ENCODE results near the gene PRR22. TPM values are rescaled to one million over a fixed set of nuclear protein-coding genes. Genes with fewer than 3 reads are reported as not detected.
A peak's percentile ranks its signal among the peaks of the same experiment; 100 is the strongest.

PRR22 gene
- total and polyA plus RNA-seq, 12 donors: 0.28 to 16.7 (median 1.3) TPM; not detected in 1

DNA sequence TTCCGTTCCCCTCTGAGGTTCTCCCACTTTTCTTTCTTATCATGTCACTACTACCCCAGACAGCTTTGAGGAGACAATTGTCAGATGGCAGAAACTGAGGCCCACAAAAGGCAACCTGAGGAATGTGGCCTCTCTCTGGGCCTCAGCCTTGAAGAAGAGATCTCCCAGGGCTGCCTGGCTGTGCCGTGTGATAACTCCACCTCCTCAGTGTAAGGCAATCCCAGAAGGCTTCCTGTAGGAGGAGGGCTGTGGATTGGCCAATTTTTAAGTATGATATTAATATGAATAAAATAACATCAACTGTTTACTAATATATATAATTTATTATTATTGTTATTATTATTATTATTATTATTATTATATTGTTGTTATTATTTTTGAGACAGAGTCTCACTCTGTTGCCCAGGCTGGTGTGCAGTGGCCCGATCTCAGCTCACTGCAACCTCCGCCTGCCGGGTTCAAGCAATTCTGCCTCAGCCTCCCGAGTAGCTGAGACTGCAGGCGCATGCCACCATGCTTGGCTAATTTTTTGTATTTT is 10.9 kb upstream of the PRR22 start:
- H3K4me3 ChIP-seq: no peak overlapping the region
- no peak for DNase-seq
- H3K9me3 ChIP-seq (replicated peaks in 1 of 3): no peaks in the 10 kb centered on the region
- H3K36me3 ChIP-seq (replicated peaks in 1 of 2): no peaks in the 10 kb centered on the region
- no peak overlapping the region for H3K27ac ChIP-seq
- 83 to 88% (median 88%) methylated on average over 7 of the region's 7 CpGs for WGBS, 4 donors
- H3K4me1 ChIP-seq (replicated peaks in 1 of 2): peaks cover 15 to 17% of the 10 kb centered on the region in 2 donors
- no peaks in the 10 kb centered on the region for H3K27me3 ChIP-seq
- TF ChIP-seq POLR2A (IDR thresholded peaks at IDR 0.05): no peak
- TF ChIP-seq, protein P1, sequence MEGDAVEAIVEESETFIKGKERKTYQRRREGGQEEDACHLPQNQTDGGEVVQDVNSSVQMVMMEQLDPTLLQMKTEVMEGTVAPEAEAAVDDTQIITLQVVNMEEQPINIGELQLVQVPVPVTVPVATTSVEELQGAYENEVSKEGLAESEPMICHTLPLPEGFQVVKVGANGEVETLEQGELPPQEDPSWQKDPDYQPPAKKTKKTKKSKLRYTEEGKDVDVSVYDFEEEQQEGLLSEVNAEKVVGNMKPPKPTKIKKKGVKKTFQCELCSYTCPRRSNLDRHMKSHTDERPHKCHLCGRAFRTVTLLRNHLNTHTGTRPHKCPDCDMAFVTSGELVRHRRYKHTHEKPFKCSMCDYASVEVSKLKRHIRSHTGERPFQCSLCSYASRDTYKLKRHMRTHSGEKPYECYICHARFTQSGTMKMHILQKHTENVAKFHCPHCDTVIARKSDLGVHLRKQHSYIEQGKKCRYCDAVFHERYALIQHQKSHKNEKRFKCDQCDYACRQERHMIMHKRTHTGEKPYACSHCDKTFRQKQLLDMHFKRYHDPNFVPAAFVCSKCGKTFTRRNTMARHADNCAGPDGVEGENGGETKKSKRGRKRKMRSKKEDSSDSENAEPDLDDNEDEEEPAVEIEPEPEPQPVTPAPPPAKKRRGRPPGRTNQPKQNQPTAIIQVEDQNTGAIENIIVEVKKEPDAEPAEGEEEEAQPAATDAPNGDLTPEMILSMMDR (IDR thresholded peaks at IDR 0.05): no peak
- intact Hi-C loops (cut with DNase I): no loop called here

DNA sequence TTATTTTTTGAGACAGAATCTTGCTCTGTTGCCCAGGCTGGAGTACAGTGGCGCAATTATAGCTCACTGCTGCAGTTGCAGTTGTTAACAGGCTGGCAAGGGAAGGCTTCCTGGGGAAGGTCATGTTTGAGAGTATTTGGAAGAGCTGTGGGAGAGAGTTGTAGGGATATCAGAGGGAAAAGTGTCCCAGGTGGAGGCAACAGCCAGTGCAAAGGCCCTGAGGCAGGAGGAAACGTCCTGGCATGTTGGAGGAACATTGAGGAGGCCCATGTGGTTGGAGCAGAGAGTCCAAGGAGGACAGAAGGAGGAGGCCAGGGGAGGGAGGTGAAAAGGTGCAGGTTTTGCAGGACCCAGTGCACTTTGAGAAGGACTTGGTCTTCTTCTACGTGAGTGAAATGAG is 8.6 kb upstream of the PRR22 start:
- Histone ChIP-seq H3K36me3 (replicated peaks in 1 of 2) (peaks cover 0 to 19% of the 10 kb centered on the region in 2 donors), H3K27ac (no peak overlapping the region), H3K27me3 (no peaks in the 10 kb centered on the region), H3K9me3 (replicated peaks in 1 of 3) (no peaks in the 10 kb centered on the region), H3K4me3 (no peak overlapping the region), H3K4me1 (replicated peaks in 1 of 2) (peaks cover 6 to 8% of the 10 kb centered on the region in 2 donors)
- 87 to 98% (median 96%) methylated on average over 3 of the region's 3 CpGs for WGBS, 4 donors
- no peak for DNase-seq
- TF ChIP-seq, protein P1 (IDR thresholded peaks at IDR 0.05): no peak
- TF ChIP-seq POLR2A (IDR thresholded peaks at IDR 0.05): no peak
- intact Hi-C loops (cut with DNase I): no loop called here

DNA sequence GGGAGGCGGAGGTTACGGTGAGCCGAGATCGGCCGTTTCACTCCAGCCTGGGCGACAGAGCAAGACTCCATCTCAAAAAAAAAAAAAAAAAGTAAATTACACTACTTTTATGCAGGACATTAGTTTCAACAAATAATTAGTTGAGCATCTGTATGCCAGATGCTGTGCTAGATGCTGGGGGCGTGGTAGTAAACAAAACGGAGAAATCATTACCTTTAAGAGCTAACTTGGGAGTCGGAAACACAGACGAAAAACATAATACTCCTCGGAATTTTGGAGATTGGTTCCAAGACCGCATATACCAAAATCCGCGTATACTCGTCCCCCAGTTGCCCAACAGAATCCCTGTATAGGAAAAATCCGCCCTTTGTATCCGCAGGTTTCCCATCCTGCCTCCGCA is 7.7 kb upstream of the PRR22 start:
- WGBS, 4 donors: 92 to 95% (median 95%) methylated on average over 18 of the region's 18 CpGs
- intact Hi-C loops (cut with DNase I): no loop called here
- H3K36me3 ChIP-seq (replicated peaks in 1 of 2): peaks cover 0 to 28% of the 10 kb centered on the region in 2 donors
- H3K27me3 ChIP-seq: no peaks in the 10 kb centered on the region
- TF ChIP-seq POLR2A (IDR thresholded peaks at IDR 0.05): no peak
- TF ChIP-seq, protein P1 (IDR thresholded peaks at IDR 0.05): no peak
- no peak overlapping the region for H3K4me3 ChIP-seq
- peaks cover 6 to 8% of the 10 kb centered on the region in 2 donors for H3K4me1 ChIP-seq (replicated peaks in 1 of 2)
- H3K27ac ChIP-seq: no peak overlapping the region
- no peaks in the 10 kb centered on the region for H3K9me3 ChIP-seq (replicated peaks in 1 of 3)
- no peak for DNase-seq

DNA sequence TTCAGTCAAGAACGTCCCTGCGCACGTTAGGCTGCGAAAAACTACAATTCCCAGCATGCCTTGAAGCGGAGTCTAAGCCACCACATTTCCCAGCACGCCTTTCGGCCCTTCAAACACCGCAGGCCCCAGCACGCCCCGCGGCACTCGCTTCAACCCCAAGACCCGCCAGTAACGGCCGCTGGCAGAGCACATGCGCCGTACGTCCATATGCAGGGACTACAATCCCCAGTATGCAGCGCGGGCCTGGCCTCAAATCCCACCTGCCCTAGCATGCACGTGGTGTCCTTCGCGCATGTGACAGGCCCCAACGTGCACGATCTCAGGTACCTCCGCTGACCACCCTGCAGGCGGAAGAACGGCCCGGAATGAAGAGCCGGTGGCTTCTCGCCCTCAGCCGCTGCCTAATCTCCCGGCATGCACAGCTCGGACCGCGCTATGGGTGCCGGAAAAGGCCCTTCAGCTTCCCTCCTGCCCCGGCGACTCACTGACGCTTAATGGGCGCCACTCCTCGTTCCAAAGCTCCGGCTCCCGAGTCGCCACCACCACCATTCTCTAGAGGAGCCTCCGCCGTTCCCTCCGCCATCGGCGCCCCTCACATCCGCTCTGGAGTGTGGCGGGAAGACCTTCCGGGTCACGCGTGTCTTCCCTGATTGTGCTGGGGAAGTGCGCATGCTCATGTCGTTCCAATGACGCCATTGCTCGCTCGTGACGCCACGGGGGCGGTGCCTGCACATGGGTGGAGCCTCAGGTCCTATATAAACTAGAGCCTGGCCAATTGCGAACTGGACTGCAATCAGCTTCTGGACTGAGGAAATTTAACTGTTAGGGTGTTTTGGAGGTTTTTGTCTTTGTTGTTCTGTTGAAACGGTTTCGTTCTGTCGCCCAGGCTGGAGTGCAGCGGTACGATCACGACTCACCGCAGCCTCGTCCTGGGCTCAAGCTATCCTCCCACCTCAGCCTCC is 6.3 kb upstream of the PRR22 start, which contains the start of gene DUS3L:
Gene DUS3L (minus strand): TSS at position 605 of the 962 bp plus-strand sequence. CDS start 22 bp downstream, at position 583.
- DNase-seq: peak; percentile 96 to 99 (median 98)
- Histone ChIP-seq H3K4me3 (peak within 1 kb of the TSS; percentile 33 to 74 (median 66)), H3K4me1 (replicated peaks in 1 of 2) (peaks cover 6 to 8% of the 10 kb centered on the region in 2 donors), H3K27ac (peak within 1 kb of the TSS; percentile 85 to 99 (median 96)), H3K9me3 (replicated peaks in 1 of 3) (no peaks in the 10 kb centered on the region), H3K27me3 (no peaks in the 10 kb centered on the region), H3K36me3 (replicated peaks in 1 of 2) (peaks cover 0 to 42% of the 10 kb centered on the region in 2 donors)
- 10 to 43% (median 13%) methylated on average over 17 to 72 of the region's 72 CpGs for WGBS, 4 donors
- TF ChIP-seq, protein P1 (IDR thresholded peaks at IDR 0.05): peak in 1 of 6 experiments; percentile 15
- peak; percentile 79 to 82 for TF ChIP-seq POLR2A (IDR thresholded peaks at IDR 0.05)
- intact Hi-C loops (cut with DNase I): no loop called here
